GM12878 (cell line): Measurements from ENCODE around the gene MEF2C. TPM values are rescaled to one million over a fixed set of nuclear protein-coding genes. Genes with fewer than 3 reads are reported as not detected.

Source experiments
- E4F1 ChIP-seq: fragments of 450-650 bp; IDR thresholded peaks from 2 replicates; pipeline ENCODE4 v1.6.1; 2018; ENCODE audit warnings: borderline replicate concordance, mild to moderate bottlenecking; ENCODE audit not compliant: partially characterized antibody
- ETV6 ChIP-seq, 2 experiments: fragments of 450-650 bp in 1 of 2; IDR thresholded peaks in 1 of 2; conservative IDR thresholded peaks in 1 of 2; 2 replicates each; pipeline ENCODE4 v1.6.1; 2014; ENCODE audit warnings: antibody characterized with exemption in 1 of 2, borderline replicate concordance in 1 of 2, low read depth in 1 of 2, mild to moderate bottlenecking in 1 of 2, moderate library complexity in 1 of 2
- FOXK2 ChIP-seq: fragments of 450-650 bp; IDR thresholded peaks from 2 replicates; pipeline ENCODE4 v1.6.1; 2017; ENCODE audit warnings: mild to moderate bottlenecking, moderate library complexity
- IKZF1 ChIP-seq: fragments of 450-650 bp; conservative IDR thresholded peaks from 2 replicates; pipeline ENCODE4 v1.6.1; 2017; ENCODE audit warnings: antibody characterized with exemption, mild to moderate bottlenecking
- IKZF2 ChIP-seq, 2 experiments: fragments of 450-650 bp; IDR thresholded peaks; 2 replicates each; pipeline ENCODE4 v1.6.1; 2017; ENCODE audit warnings: mild to moderate bottlenecking in 2 of 2, moderate library complexity in 2 of 2
- IRF4 ChIP-seq: IDR thresholded peaks from 2 replicates; pipeline ENCODE4 v1.6.1; 2011; ENCODE audit warnings: low read depth, low read length
- JUNB ChIP-seq: IDR thresholded peaks from 2 replicates; pipeline ENCODE4 v1.6.1; 2016; ENCODE audit warnings: antibody characterized with exemption, mild to moderate bottlenecking
- KDM1A ChIP-seq: fragments of 200-600 bp; sonication (generic); IDR thresholded peaks from 2 replicates; pipeline ENCODE4 v1.6.1; 2016; ENCODE audit warnings: borderline replicate concordance
- MXI1 ChIP-seq: fragments of 150-350 bp; IDR thresholded peaks from 2 replicates; pipeline ENCODE4 v1.6.1; 2011; ENCODE audit warnings: low read depth, mild to moderate bottlenecking, inconsistent platforms, low read length, improper control_type of control experiment
- NKRF ChIP-seq: fragments of 450-650 bp; conservative IDR thresholded peaks from 2 replicates; pipeline ENCODE4 v1.6.1; 2017; ENCODE audit warnings: mild to moderate bottlenecking, moderate library complexity
- NR2C1 ChIP-seq: fragments of 450-650 bp; IDR thresholded peaks from 2 replicates; pipeline ENCODE4 v1.6.1; 2017; ENCODE audit warnings: antibody characterized with exemption, mild to moderate bottlenecking, moderate library complexity
- RELA ChIP-seq: fragments of 450-650 bp; IDR thresholded peaks from 2 replicates; pipeline ENCODE4 v1.8.0; 2014; ENCODE audit warnings: borderline replicate concordance; ENCODE audit not compliant: partially characterized antibody
- RELB ChIP-seq: fragments of 450-650 bp; IDR thresholded peaks from 2 replicates; pipeline ENCODE4 v1.6.1; 2017; ENCODE audit warnings: low read depth, mild to moderate bottlenecking, moderate library complexity
- SMAD5 ChIP-seq: IDR thresholded peaks from 2 replicates; pipeline ENCODE4 v1.6.1; 2016; ENCODE audit warnings: antibody characterized with exemption, low read depth
- SMARCA5 ChIP-seq: fragments of 450-650 bp; IDR thresholded peaks from 2 replicates; pipeline ENCODE4 v1.6.1; 2017; ENCODE audit warnings: mild to moderate bottlenecking
- SUPT20H ChIP-seq: IDR thresholded peaks from 2 replicates; pipeline ENCODE4 v1.6.1; 2011; ENCODE audit warnings: low read depth, mild to moderate bottlenecking, low read length, moderate library complexity, borderline replicate concordance; ENCODE audit not compliant: control insufficient read depth
- polyA plus RNA-seq, 11 experiments: library from polyadenylated mRNA; depleted of rRNA in 4 of 11; unstranded in 6 of 11; stranded (reverse) in 5 of 11; fragments of >200 nt; fragmentation: Nextera tagmentation in 4 of 11; fragmentation: Illumina TruSeq in 1 of 11; extraction: Ambion mirVana in 4 of 11; extraction: Trizol in 1 of 11; gene quantifications; 1 replicate in 1 of 11; 2 replicates in 10 of 11; pipeline versions ENCODE4 v1.2.1 to v1.2.3, GENCODE V29; 2011 to 2016; ENCODE audit warnings: inconsistent platforms in 2 of 11, missing spikeins in 2 of 11, low read depth in 1 of 11
- total RNA-seq, 4 experiments: library from RNA; depleted of rRNA in 3 of 4; stranded (reverse); fragments of >200 nt in 3 of 4; fragmentation: Illumina TruSeq in 1 of 4; extraction: Trizol in 1 of 4; gene quantifications; 2 replicates each; pipeline versions ENCODE4 v1.2.1 to v1.2.3, GENCODE V29; 2013 to 2021
- TF ChIP-seq, protein P1 (sequence below): IDR thresholded peaks from 2 replicates; pipeline ENCODE4 v1.6.1; 2012; ENCODE audit warnings: improper control_type of control experiment, low read depth, low read length; ENCODE audit not compliant: insufficient replicate concordance
- TF ChIP-seq, protein P2 (sequence below): fragments of 450-650 bp; IDR thresholded peaks from 2 replicates; pipeline ENCODE4 v1.6.1; 2016; ENCODE audit warnings: mild to moderate bottlenecking

The MEF2C gene
- total and polyA plus RNA-seq, 10 of the 15 experiments (the other 5 are each of a cell fraction or from before 2014, with no cell fraction given): 104 to 225 (median 180) TPM

DNA sequence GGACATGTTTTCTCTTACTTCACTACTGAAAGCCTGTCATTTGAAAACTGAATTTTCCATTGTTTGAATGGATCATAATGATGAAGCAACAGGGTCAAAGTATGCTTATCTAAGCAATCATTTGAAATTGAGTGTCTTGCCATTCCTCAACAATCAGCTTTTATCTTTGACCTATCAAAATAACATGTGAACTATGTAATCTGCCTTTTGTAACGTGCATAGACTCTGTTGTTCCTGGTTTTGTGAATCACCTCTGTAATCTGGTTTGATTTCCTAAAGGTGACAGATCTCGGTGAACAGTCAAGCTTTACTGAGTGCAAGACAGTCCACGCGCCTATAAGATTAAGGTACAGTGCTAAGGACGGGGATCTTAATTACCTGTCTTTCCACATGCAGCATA is 3.3 kb downstream of the MEF2C start (continued):
- TF ChIP-seq RELB (no peak), JUNB (no peak), ETV6 (conservative IDR thresholded peaks at IDR 0.05 in 1 of 2, IDR thresholded peaks at IDR 0.05 in 1 of 2; ENCODE audit: borderline replicate concordance in 1 of 2, low read depth in 1 of 2) (no peak), IRF4 (no peak), IKZF1 (no peak), E4F1 (no peak), IKZF2 (IDR thresholded peaks at IDR 0.05) (no peak), NKRF (no peak), SUPT20H (no peak), RELA (no peak), SMAD5 (no peak), SMARCA5 (no peak), NR2C1 (no peak), FOXK2 (no peak), KDM1A (no peak), MXI1 (peak; percentile 57; the same call in 1 of the 2 replicates)
- TF ChIP-seq, protein P1, sequence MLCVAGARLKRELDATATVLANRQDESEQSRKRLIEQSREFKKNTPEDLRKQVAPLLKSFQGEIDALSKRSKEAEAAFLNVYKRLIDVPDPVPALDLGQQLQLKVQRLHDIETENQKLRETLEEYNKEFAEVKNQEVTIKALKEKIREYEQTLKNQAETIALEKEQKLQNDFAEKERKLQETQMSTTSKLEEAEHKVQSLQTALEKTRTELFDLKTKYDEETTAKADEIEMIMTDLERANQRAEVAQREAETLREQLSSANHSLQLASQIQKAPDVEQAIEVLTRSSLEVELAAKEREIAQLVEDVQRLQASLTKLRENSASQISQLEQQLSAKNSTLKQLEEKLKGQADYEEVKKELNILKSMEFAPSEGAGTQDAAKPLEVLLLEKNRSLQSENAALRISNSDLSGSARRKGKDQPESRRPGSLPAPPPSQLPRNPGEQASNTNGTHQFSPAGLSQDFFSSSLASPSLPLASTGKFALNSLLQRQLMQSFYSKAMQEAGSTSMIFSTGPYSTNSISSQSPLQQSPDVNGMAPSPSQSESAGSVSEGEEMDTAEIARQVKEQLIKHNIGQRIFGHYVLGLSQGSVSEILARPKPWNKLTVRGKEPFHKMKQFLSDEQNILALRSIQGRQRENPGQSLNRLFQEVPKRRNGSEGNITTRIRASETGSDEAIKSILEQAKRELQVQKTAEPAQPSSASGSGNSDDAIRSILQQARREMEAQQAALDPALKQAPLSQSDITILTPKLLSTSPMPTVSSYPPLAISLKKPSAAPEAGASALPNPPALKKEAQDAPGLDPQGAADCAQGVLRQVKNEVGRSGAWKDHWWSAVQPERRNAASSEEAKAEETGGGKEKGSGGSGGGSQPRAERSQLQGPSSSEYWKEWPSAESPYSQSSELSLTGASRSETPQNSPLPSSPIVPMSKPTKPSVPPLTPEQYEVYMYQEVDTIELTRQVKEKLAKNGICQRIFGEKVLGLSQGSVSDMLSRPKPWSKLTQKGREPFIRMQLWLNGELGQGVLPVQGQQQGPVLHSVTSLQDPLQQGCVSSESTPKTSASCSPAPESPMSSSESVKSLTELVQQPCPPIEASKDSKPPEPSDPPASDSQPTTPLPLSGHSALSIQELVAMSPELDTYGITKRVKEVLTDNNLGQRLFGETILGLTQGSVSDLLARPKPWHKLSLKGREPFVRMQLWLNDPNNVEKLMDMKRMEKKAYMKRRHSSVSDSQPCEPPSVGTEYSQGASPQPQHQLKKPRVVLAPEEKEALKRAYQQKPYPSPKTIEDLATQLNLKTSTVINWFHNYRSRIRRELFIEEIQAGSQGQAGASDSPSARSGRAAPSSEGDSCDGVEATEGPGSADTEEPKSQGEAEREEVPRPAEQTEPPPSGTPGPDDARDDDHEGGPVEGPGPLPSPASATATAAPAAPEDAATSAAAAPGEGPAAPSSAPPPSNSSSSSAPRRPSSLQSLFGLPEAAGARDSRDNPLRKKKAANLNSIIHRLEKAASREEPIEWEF: no peak
- TF ChIP-seq, protein P2, sequence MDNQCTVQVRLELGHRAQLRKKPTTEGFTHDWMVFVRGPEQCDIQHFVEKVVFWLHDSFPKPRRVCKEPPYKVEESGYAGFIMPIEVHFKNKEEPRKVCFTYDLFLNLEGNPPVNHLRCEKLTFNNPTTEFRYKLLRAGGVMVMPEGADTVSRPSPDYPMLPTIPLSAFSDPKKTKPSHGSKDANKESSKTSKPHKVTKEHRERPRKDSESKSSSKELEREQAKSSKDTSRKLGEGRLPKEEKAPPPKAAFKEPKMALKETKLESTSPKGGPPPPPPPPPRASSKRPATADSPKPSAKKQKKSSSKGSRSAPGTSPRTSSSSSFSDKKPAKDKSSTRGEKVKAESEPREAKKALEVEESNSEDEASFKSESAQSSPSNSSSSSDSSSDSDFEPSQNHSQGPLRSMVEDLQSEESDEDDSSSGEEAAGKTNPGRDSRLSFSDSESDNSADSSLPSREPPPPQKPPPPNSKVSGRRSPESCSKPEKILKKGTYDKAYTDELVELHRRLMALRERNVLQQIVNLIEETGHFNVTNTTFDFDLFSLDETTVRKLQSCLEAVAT: 0 out of 2 replicates have a peak, but pooled peaks have one; percentile 58
